Common myeloid progenitor, CD34-positive (primary cell): Measurements from ENCODE around the gene IL21R.

Experiments used
- CTCF ChIA-PET: fragments of 350-600 bp; sonication (Branson Sonifier 250); formaldehyde crosslinking; loops from one replicate; lab custom pipeline; 2021; ENCODE audit warnings: antibody characterized with exemption; lab: Charles Lee
- POLR2A ChIA-PET: fragments of 350-600 bp; sonication (Branson Sonifier 250); formaldehyde crosslinking; loops from one replicate; lab custom pipeline; 2021; ENCODE audit warnings: antibody characterized with exemption; lab: Charles Lee
- DNase-seq, 3 donors: peaks; one replicate each; pipeline versions ENCODE4 v3.0.0 to v3.0.0-alpha.2; 2013
- H3K27ac ChIP-seq, 2 experiments: 1 replicate in 1 of 2; 2 replicates in 1 of 2; pipeline ENCODE4 v1.7.0; 2013; ENCODE audit warnings: inconsistent platforms in 2 of 2, low read length in 2 of 2, mild to moderate bottlenecking in 2 of 2, low read depth in 1 of 2, moderate library complexity in 1 of 2; ENCODE audit not compliant: severe bottlenecking in 2 of 2, insufficient read depth in 1 of 2, poor library complexity in 1 of 2
- H3K27me3 ChIP-seq, 5 experiments: replicated peaks in 2 of 5; 1 replicate in 3 of 5; 2 replicates in 2 of 5; pipeline versions ENCODE4 v1.6.1 to v1.7.0; 2013; ENCODE audit warnings: low read length in 4 of 5, mild to moderate bottlenecking in 2 of 5, moderate library complexity in 2 of 5, inconsistent platforms in 1 of 5; ENCODE audit not compliant: insufficient read depth in 5 of 5, control insufficient read depth in 4 of 5
- H3K36me3 ChIP-seq, 4 experiments: 1 replicate in 2 of 4; 2 replicates in 2 of 4; pipeline versions ENCODE4 v1.6.1 to v1.7.0; 2013; ENCODE audit warnings: low read length in 3 of 4, control low read depth in 1 of 4, mild to moderate bottlenecking in 1 of 4; ENCODE audit not compliant: control insufficient read depth in 4 of 4, insufficient read depth in 4 of 4
- H3K4me1 ChIP-seq, 4 experiments: 1 replicate in 3 of 4; 2 replicates in 1 of 4; pipeline versions ENCODE4 v1.6.1 to v1.7.1; 2013; ENCODE audit warnings: low read length in 3 of 4, mild to moderate bottlenecking in 3 of 4, control low read depth in 1 of 4, inconsistent platforms in 1 of 4, moderate library complexity in 1 of 4; ENCODE audit not compliant: control insufficient read depth in 4 of 4, insufficient read depth in 4 of 4; ENCODE audit errors: control extremely low read depth in 1 of 4
- H3K4me3 ChIP-seq, 7 experiments: 1 replicate in 4 of 7; 2 replicates in 3 of 7; pipeline versions ENCODE4 v1.5.1 to v1.7.0; 2013; ENCODE audit warnings: mild to moderate bottlenecking in 7 of 7, low read length in 6 of 7, moderate library complexity in 6 of 7, inconsistent platforms in 2 of 7, low read depth in 2 of 7, control low read depth in 1 of 7; ENCODE audit not compliant: insufficient read depth in 4 of 7, control insufficient read depth in 1 of 7; ENCODE audit errors: extremely low read depth in 1 of 7
- H3K9me3 ChIP-seq, 5 experiments: 1 replicate in 4 of 5; 2 replicates in 1 of 5; pipeline versions ENCODE4 v1.6.1 to v1.7.1; 2013; ENCODE audit warnings: low read length in 4 of 5, mild to moderate bottlenecking in 2 of 5, inconsistent platforms in 1 of 5, low read depth in 1 of 5, moderate library complexity in 1 of 5; ENCODE audit not compliant: control insufficient read depth in 4 of 5, insufficient read depth in 2 of 5; ENCODE audit errors: control extremely low read depth in 1 of 5
- WGBS: methylation state at CpG from one replicate; pipeline ENCODE4 v1.1.5; 2013; ENCODE audit not compliant: insufficient coverage; 5-methylcytosine and 5-hydroxymethylcytosine counted together

Gene IL21R

DNA sequence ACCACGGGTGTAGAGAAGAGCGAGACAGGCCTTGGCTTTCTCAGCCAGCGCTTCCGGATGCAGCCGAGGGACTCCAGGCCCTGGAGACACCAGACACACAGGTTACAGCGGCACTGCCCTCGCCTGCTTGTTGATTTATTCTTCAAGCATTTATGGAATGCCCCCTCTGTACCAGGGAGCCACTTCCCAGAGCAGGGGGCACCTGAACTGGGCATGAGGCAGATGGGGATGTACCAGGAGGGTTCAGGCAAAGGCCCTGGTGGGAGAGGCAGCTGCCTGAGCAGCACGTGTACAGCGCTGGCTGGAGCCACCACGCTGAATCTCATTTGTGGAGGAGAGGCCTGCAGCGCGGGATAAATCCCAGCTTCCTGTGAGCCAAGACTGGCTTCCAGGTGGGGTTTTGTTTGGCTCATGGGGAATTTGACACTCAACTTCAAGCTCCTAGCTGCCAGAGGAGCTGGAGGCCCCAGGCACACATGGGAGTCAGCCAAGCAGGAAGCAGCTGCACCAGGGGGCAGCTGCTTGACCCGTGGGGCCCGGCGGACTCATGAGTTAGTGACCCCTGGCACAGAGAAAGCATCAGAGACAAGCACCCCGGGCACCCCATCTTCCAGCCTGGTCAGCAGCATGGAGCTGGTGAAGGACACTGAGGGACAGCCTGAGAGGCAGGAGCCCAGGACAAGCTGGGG lies 59.7 kb downstream of the IL21R start:
- Histone ChIP-seq H3K27ac (no peak overlapping the region), H3K4me1 (peaks cover 2 to 20% (median 9%) of the 10 kb centered on the region in 4 experiments), H3K4me3 (no peak overlapping the region), H3K27me3 (no peaks in the 10 kb centered on the region), H3K36me3 (peaks cover 5 to 70% (median 56%) of the 10 kb centered on the region in 4 experiments), H3K9me3 (no peaks in the 10 kb centered on the region)
- DNase-seq = no peak
- ChIA-PET CTCF (no interaction called here), POLR2A (no interaction called here)
- 95% methylated on average over 15 of the region's 16 CpGs for WGBS

DNA sequence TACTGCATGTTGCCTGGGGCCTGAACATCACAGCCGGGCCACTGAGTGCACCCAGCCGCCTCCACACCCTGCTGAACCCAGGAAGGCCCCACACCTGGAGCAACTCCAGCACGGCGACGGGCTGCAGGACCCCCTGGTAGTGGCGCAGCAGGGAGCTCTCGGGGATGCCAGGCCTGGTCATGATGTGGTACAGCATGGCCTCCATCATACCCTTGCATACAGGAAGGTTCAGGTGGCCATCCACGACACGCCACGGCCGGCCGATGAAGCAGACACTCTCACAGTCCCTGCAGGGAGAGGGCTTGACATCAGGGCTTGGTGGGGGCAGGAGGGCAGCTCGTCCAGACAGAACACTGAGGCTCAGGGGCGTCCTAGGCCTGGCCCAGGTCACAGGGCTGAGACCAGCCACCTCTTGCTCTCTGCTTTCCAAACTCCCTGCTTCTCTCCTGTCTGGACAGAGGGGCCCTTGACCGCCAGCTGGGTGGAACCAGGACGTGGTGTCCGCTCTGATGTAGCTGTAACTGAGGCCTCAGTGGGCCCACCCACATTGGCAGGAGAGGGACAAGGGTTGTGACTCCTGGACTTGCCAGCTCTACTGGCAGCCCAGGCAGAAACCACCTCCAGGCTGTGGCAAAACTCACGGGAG lies 60.3 kb downstream of the IL21R start:
- peaks cover 0 to 13% (median 3%) of the 10 kb centered on the region in 4 experiments for H3K4me1 ChIP-seq
- ChIA-PET POLR2A (no interaction called here), CTCF (no interaction called here)
- no peaks in the 10 kb centered on the region for H3K27me3 ChIP-seq
- DNase-seq = no peak
- no peak overlapping the region for H3K4me3 ChIP-seq
- WGBS = 96% methylated on average over 13 of the region's 18 CpGs
- H3K27ac ChIP-seq = no peak overlapping the region
- H3K9me3 ChIP-seq = peaks cover 0 to 3% (median 0%) of the 10 kb centered on the region in 5 experiments
- H3K36me3 ChIP-seq = peaks cover 10 to 77% (median 62%) of the 10 kb centered on the region in 4 experiments

DNA sequence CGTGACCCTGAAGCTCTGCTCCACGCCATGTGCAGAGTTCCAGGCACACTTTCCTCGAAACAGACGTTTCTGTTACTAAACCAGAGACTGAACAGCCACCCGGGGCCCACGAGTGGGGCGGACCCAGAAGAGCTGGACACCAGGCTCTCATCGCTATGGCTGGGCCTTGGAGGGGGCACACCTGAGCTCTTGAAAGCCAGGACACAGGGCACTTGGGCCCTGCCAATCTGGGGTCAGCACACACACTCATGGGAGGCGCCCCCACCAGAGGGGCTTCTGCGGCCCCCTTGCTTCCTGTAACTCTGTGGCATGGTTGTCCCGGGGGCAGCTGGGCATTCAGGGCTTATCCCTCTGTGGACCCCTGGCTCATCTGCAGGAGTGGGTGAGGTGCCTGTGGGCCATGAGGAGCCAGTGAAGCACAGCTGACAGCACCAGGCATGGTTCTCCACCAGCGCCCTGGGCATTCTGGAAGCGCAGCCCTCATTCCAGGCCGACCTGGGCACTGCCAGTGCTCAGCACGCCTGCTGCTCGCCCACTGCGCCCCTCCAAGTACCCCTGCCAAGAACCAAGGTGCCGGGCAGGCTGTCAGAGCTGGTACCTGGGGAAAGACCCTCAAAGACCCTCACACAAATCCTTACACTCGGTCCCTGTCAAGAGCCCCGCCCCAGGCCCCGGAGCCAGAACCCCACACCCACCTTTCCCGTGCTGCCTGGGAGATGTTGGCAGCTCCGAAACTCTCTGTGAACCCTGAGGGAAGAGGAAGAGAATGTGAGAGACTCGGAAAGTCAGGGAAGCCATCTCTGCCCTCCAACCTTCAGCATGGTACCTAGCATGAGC lies 61.1 kb downstream of the IL21R start:
- H3K9me3 ChIP-seq = peaks cover 0 to 6% (median 4%) of the 10 kb centered on the region in 5 experiments
- no peak overlapping the region for H3K4me3 ChIP-seq
- ChIA-PET CTCF (no interaction called here), POLR2A (no interaction called here)
- 97% methylated on average over 18 of the region's 24 CpGs for WGBS
- H3K4me1 ChIP-seq = peaks cover 0 to 7% (median under 1%) of the 10 kb centered on the region in 4 experiments
- H3K36me3 ChIP-seq = peaks cover 13 to 84% (median 68%) of the 10 kb centered on the region in 4 experiments
- no peak for DNase-seq
- H3K27ac ChIP-seq = no peak overlapping the region
- no peaks in the 10 kb centered on the region for H3K27me3 ChIP-seq

DNA sequence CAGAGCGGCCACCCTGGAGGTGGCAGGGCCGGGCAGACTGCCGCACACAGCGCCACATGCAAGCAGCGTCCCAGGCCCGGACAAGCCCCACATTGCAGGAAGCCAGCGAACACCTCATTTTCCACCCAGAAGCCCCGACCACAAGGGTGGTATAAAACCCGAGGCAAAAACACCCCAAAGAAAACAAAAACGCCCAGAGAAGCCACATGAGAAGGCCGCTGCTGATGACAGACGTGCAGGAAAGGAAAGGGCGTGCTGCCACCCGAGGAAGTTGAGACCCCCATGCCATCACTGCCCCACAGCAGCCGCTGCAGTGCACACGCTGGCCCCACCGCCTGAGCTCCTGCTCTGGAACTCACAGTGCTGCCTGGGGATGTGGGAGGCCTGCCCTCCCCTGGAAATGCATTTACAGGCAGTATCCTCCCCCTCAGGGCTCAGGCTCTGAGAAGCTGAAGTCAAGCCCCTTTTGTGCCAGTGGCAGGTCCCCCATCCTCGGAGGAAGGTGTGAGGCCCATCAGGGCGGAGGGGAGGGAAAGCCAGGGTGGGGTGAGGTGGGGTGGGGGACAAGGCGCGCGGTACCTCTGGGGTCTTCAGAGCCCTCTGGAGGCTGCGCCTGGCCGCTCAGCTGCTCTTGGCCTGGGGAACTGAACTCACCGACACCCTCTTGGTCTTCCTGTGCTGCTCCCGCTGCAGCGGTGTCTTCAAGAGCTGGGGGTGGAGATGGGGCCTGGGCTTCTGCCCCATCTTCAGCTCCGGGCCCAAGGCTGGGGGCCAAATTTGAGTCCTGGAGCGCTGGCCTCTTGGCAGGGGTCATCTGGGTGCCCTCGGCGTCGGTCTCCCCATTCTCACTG lies 62.0 kb downstream of the IL21R start:
- Histone ChIP-seq H3K9me3 (peaks cover 0 to 6% (median 4%) of the 10 kb centered on the region in 5 experiments), H3K36me3 (peaks cover 16 to 92% (median 75%) of the 10 kb centered on the region in 4 experiments), H3K4me3 (no peak overlapping the region), H3K27ac (no peak overlapping the region), H3K4me1 (no peaks in the 10 kb centered on the region), H3K27me3 (no peaks in the 10 kb centered on the region)
- CTCF ChIA-PET = no interaction called here
- 91% methylated on average over 23 of the region's 32 CpGs for WGBS
- no peak for DNase-seq
- POLR2A ChIA-PET = no interaction called here

DNA sequence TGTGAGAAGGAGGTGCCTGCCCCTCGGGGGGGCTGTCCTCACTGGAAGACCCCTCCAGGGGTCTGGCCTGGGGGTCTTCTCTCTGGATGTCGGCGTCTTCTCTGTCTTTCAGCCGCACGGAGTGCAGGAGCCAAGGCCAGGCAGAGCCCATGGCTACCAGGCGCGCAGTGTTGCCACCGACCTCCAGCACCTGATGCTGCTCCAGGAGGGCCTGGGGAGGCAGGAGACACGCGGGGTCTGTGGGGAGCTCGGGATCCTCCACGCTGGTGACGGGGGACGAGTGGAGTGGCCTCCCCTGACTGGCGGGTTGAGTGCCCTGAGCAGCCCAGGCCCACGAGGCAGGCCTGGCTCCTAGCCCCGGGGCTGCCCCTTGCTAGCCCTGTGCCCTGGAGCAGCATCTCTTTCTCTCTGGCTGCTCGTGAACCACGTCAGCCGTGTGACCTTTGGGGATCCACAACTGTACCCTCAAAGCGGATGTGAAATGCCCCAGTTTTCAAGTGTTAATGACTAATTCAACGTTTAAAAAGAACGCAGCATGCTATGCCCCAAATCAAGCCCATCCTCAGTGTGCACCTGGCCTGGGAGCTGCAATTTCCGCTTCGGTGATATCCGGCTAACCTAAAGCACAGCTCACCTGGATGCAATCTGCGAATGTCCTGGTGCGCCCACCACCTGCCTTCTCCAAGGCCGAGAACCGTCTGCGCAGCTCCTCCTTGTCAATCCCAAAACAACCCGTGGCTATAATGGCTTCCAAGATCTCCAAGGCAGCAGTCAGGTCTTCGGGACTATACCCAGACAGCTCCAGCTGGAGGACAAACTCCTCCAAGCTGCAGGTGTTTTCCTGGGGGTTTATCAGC lies 62.9 kb downstream of the IL21R start:
- POLR2A ChIA-PET = no interaction called here
- peaks cover 24 to 97% (median 81%) of the 10 kb centered on the region in 4 experiments for H3K36me3 ChIP-seq
- DNase-seq = no peak
- H3K4me1 ChIP-seq = no peaks in the 10 kb centered on the region
- H3K9me3 ChIP-seq = peaks cover 0 to 8% (median 4%) of the 10 kb centered on the region in 5 experiments
- H3K27me3 ChIP-seq = no peaks in the 10 kb centered on the region
- no peak overlapping the region for H3K4me3 ChIP-seq
- H3K27ac ChIP-seq = no peak overlapping the region
- CTCF ChIA-PET = no interaction called here
- WGBS = 96% methylated on average over 30 of the region's 33 CpGs

DNA sequence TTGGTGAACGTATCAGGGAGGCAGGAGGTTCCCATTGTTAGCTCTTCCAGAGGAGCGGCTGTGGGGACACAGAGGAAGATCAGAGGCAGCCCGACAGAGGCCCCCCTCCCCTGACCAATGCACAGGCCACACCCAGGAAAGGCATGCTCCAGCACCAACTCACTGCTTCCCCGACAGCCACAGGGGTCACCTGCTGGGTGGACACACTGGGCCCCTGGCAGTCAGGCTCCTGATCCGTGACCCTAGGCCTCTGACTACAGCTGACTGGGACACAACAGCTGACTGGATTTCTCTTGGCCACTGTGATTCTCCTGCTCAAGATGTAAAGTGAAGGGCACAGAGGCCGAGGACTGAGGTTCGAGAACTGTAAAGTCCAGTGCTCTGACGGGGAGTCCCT lies 63.5 kb downstream of the IL21R start:
- no peak for DNase-seq
- no peaks in the 10 kb centered on the region for H3K4me1 ChIP-seq
- H3K27me3 ChIP-seq = no peaks in the 10 kb centered on the region
- H3K4me3 ChIP-seq = no peak overlapping the region
- CTCF ChIA-PET = no interaction called here
- H3K27ac ChIP-seq = no peak overlapping the region
- POLR2A ChIA-PET = no interaction called here
- H3K36me3 ChIP-seq = peaks cover 24 to 98% (median 84%) of the 10 kb centered on the region in 4 experiments
- WGBS = 98% methylated on average over 8 of the region's 8 CpGs
- H3K9me3 ChIP-seq = peaks cover 0 to 8% (median 4%) of the 10 kb centered on the region in 5 experiments
